Breast epithelium (tissue), 4 donors: Measurements from ENCODE around the gene GNG12. TPM values are rescaled to one million over a fixed set of nuclear protein-coding genes. Genes with fewer than 3 reads are reported as not detected.

Experiments used
- DNase-seq, 2 donors: peaks; one replicate each; pipeline ENCODE4 v3.0.0-alpha.2; 2019; ENCODE audit warnings: low spot score in 2 of 2
- H3K27ac ChIP-seq, 2 donors: fragments of 200-600 bp; sonication (generic) in 1 of 2; one replicate each; pipeline ENCODE4 v1.5.1; 2016 to 2019; ENCODE audit warnings: mild to moderate bottlenecking in 1 of 2
- H3K27me3 ChIP-seq, 2 donors: fragments of 200-600 bp; sonication (generic) in 1 of 2; one replicate each; pipeline versions ENCODE4 v1.5.1 to v1.6.0; 2017 to 2019; ENCODE audit warnings: control low read depth in 1 of 2, mild to moderate bottlenecking in 1 of 2
- H3K36me3 ChIP-seq: fragments of 200-600 bp; one replicate; pipeline ENCODE4 v1.5.1; 2019
- H3K4me1 ChIP-seq, 2 donors: fragments of 200-600 bp; sonication (generic); one replicate each; pipeline ENCODE4 v1.5.1; 2016 to 2019; ENCODE audit warnings: control low read depth in 1 of 2
- H3K4me3 ChIP-seq, 3 donors: fragments of 200-600 bp; sonication (generic); 1 replicate in 2 of 3; 2 replicates in 1 of 3; pipeline ENCODE4 v1.5.1; 2016 to 2019; ENCODE audit warnings: mild to moderate bottlenecking in 3 of 3, moderate library complexity in 2 of 3
- H3K9me3 ChIP-seq, 2 donors: fragments of 200-600 bp; sonication (generic) in 1 of 2; one replicate each; pipeline ENCODE4 v1.5.1; 2016 to 2019; ENCODE audit warnings: control low read depth in 1 of 2
- CTCF ChIP-seq, 3 donors: fragments of 450-650 bp; IDR thresholded peaks; one replicate each; pipeline ENCODE4 v1.5.1; 2016 to 2017; ENCODE audit warnings: antibody characterized with exemption in 3 of 3, mild to moderate bottlenecking in 3 of 3, moderate library complexity in 3 of 3
- POLR2A ChIP-seq: fragments of 450-650 bp; IDR thresholded peaks from one replicate; pipeline ENCODE4 v1.6.1; 2016; ENCODE audit warnings: antibody characterized with exemption, mild to moderate bottlenecking, moderate library complexity
- POLR2AphosphoS5 ChIP-seq, 3 donors: sonication (generic); formaldehyde crosslinking; IDR thresholded peaks; one replicate each; pipeline ENCODE4 v1.6.1; 2017; ENCODE audit warnings: antibody characterized with exemption in 3 of 3
- intact Hi-C: fragments of 100-400 bp; cut with DNase I; formaldehyde crosslinking; loops from one replicate; pipeline ENCODE4 v1.15.1; 2023; ENCODE audit warnings: low total_unique reads
- total RNA-seq, 3 donors: library from RNA; depleted of rRNA; stranded (reverse); fragments of >200 nt; gene quantifications; one replicate each; pipeline ENCODE4 v1.1.0, GENCODE V29; 2016

Gene GNG12
- total RNA-seq, 3 donors from 2014 or later, result 82.1 to 100 (median 87.5) TPM

- Histone ChIP-seq H3K27ac (peak overlapping the region; percentile 59 to 67), H3K4me1 (peaks cover 0 to 21% of the 10 kb centered on the region in 2 donors)
- DNase-seq, result no peak
Observed at GRCh38 chr1:67755160-67755559, 78.1 kb downstream of the GNG12 start.

GRCh38 chr1:67754526-67754920 lies 78.7 kb downstream of the GNG12 start:
- Histone ChIP-seq H3K36me3 (no peaks in the 10 kb centered on the region), H3K9me3 (no peaks in the 10 kb centered on the region), H3K4me3 (no peak overlapping the region), H3K27me3 (no peaks in the 10 kb centered on the region), H3K4me1 (peaks cover 4 to 26% of the 10 kb centered on the region in 2 donors), H3K27ac (peak overlapping the region; percentile 59 to 67)
- TF ChIP-seq CTCF (IDR thresholded peaks at IDR 0.05), result no peak
- TF ChIP-seq POLR2A, result no peak
- no peak for TF ChIP-seq POLR2AphosphoS5 (IDR thresholded peaks at IDR 0.05)
- DNase-seq, result no peak
- intact Hi-C loops, result loop anchor here (1.0 to 10.0 kb wide), 2 partner anchors 9 to 220 kb away; no protein-coding TSS in a partner anchor

More at GRCh38 chr1:67755160-67755559, 78.1 kb downstream of the GNG12 start:
- Histone ChIP-seq H3K27me3 (no peaks in the 10 kb centered on the region), H3K36me3 (no peaks in the 10 kb centered on the region), H3K9me3 (no peaks in the 10 kb centered on the region), H3K4me3 (no peak overlapping the region)
- TF ChIP-seq POLR2AphosphoS5 (IDR thresholded peaks at IDR 0.05), result no peak
- TF ChIP-seq POLR2A, result no peak
- TF ChIP-seq CTCF (IDR thresholded peaks at IDR 0.05), result no peak
- intact Hi-C loops, result loop anchor here (10.0 kb wide), 1 partner anchor 220 kb away; no protein-coding TSS in a partner anchor

- H3K27me3 ChIP-seq, result no peaks in the 10 kb centered on the region
- TF ChIP-seq CTCF (IDR thresholded peaks at IDR 0.05) (no peak), POLR2A (no peak), POLR2AphosphoS5 (IDR thresholded peaks at IDR 0.05) (no peak)
- H3K4me3 ChIP-seq, result no peak overlapping the region
- intact Hi-C loops, result loop anchor here (1.0 to 10.0 kb wide), 2 partner anchors 9 to 219 kb away; no protein-coding TSS in a partner anchor
- DNase-seq, result peak in 1 of 2 donors; percentile 85
- H3K9me3 ChIP-seq, result no peaks in the 10 kb centered on the region
- peak overlapping the region; percentile 59 to 67 for H3K27ac ChIP-seq
- H3K4me1 ChIP-seq, result peaks cover 8 to 32% of the 10 kb centered on the region in 2 donors
- no peaks in the 10 kb centered on the region for H3K36me3 ChIP-seq
Observed at GRCh38 chr1:67753776-67754525, 79.3 kb downstream of the GNG12 start.

GRCh38 chr1:67752306-67752705 lies 81.0 kb downstream of the GNG12 start:
- no peaks in the 10 kb centered on the region for H3K9me3 ChIP-seq
- no peaks in the 10 kb centered on the region for H3K27me3 ChIP-seq
- no peak overlapping the region for H3K4me3 ChIP-seq
- H3K36me3 ChIP-seq, result no peaks in the 10 kb centered on the region
- DNase-seq, result no peak
- intact Hi-C loops, result loop anchor here (10.0 kb wide), 1 partner anchor 218 kb away; no protein-coding TSS in a partner anchor
- H3K4me1 ChIP-seq, result peaks cover 15 to 43% of the 10 kb centered on the region in 2 donors
- H3K27ac ChIP-seq, result peak overlapping the region in 1 of 2 donors; percentile 93
- TF ChIP-seq POLR2A (no peak), CTCF (IDR thresholded peaks at IDR 0.05) (no peak)

DNA sequence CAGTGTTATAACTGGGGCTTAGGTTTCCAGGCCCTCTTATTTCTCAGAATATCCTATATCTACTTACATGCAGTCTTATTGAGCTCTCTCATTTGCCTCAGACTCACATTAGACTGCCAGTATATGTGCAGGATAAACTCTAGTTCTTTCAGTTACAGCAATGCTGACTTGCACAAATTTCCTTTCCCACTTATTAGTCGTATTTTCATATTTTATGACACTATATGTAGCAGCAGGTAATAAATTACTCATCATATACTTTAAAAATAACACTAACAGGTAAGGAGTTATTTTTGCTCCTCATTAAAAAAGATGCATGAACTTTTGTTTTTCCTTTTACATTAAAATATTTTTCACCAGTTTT lies 82.6 kb downstream of the GNG12 start:
- H3K27me3 ChIP-seq, result no peaks in the 10 kb centered on the region
- no peaks in the 10 kb centered on the region for H3K9me3 ChIP-seq
- peaks cover 15 to 43% of the 10 kb centered on the region in 2 donors for H3K4me1 ChIP-seq
- H3K27ac ChIP-seq, result peak overlapping the region; percentile 88 to 93
- H3K36me3 ChIP-seq, result no peaks in the 10 kb centered on the region
- no peak for TF ChIP-seq POLR2AphosphoS5 (IDR thresholded peaks at IDR 0.05)
- TF ChIP-seq CTCF (IDR thresholded peaks at IDR 0.05), result no peak
- TF ChIP-seq POLR2A, result no peak
- intact Hi-C loops, result loop anchor here (1.0 to 10.0 kb wide), 2 partner anchors 9 to 216 kb away; no protein-coding TSS in a partner anchor
- no peak overlapping the region for H3K4me3 ChIP-seq
- DNase-seq, result no peak
